GM23338 (cell line): ENCODE measurements around the gene GNA12.

ENCODE experiments used
- CREB1 ChIP-seq: fragments of 250-450 bp; sonication (Bioruptor Pico); IDR thresholded peaks from 2 replicates; pipeline ENCODE4 v1.5.0; 2020; ENCODE audit warnings: low read depth, mild to moderate bottlenecking, moderate library complexity
- EZH2 ChIP-seq: fragments of 200-600 bp; sonication (generic); IDR thresholded peaks from one replicate; pipeline ENCODE4 v1.8.0; 2017; ENCODE audit warnings: antibody characterized with exemption, mild to moderate bottlenecking, low read depth; ENCODE audit not compliant: unreplicated experiment
- JUNB ChIP-seq: IDR thresholded peaks from one replicate; pipeline ENCODE4 v1.6.1; 2016; ENCODE audit warnings: antibody characterized with exemption; ENCODE audit not compliant: unreplicated experiment
- POLR2AphosphoS5 ChIP-seq: IDR thresholded peaks from 2 replicates; pipeline ENCODE4 v1.6.1; 2016; ENCODE audit warnings: antibody characterized with exemption, low read depth
- STAT1 ChIP-seq: IDR thresholded peaks from one replicate; pipeline ENCODE4 v1.6.1; 2016; ENCODE audit warnings: antibody characterized with exemption; ENCODE audit not compliant: unreplicated experiment
- ZNF114 ChIP-seq: fragments of 250-450 bp; sonication (Bioruptor Pico); IDR thresholded peaks from 2 replicates; pipeline ENCODE4 v1.5.0; 2020; ENCODE audit warnings: mild to moderate bottlenecking, moderate library complexity
- TF ChIP-seq, protein P1 (sequence below), 2 experiments: fragments of 200-600 bp in 1 of 2; sonication (generic) in 1 of 2; conservative IDR thresholded peaks; 2 replicates each; pipeline versions ENCODE4 v1.5.1 to v1.6.1; 2016 to 2017; ENCODE audit warnings: antibody characterized with exemption in 2 of 2, low read depth in 2 of 2, mild to moderate bottlenecking in 2 of 2, moderate library complexity in 1 of 2
- TF ChIP-seq, protein P2 (sequence below): IDR thresholded peaks from 2 replicates; pipeline ENCODE4 v1.6.1; 2016; ENCODE audit warnings: antibody characterized with exemption
- TF ChIP-seq, protein P3 (sequence below): fragments of 250-450 bp; sonication (Bioruptor Pico); IDR thresholded peaks from 2 replicates; pipeline ENCODE4 v1.5.0; 2020; ENCODE audit warnings: mild to moderate bottlenecking, moderate library complexity

DNA sequence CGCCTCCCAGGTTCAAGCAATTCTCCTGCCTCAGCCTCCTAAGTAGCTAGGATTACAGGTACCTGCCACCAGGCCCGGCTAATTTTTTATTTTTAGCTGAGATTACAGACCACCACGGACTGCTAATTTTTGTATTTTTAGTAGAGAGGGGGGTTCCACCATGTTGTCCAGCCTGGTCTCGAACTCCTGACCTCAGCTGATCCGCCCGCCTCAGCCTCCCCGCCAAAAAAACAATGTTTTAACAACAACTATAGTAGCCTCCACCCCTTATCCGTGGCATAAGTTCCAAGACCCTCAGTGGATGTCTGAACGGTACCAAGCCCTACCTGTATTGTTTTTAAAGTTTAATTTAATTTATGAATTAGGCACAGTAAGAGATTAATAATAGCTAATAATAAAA is 48.2 kb downstream of the GNA12 start:
- TF ChIP-seq, protein P1, sequence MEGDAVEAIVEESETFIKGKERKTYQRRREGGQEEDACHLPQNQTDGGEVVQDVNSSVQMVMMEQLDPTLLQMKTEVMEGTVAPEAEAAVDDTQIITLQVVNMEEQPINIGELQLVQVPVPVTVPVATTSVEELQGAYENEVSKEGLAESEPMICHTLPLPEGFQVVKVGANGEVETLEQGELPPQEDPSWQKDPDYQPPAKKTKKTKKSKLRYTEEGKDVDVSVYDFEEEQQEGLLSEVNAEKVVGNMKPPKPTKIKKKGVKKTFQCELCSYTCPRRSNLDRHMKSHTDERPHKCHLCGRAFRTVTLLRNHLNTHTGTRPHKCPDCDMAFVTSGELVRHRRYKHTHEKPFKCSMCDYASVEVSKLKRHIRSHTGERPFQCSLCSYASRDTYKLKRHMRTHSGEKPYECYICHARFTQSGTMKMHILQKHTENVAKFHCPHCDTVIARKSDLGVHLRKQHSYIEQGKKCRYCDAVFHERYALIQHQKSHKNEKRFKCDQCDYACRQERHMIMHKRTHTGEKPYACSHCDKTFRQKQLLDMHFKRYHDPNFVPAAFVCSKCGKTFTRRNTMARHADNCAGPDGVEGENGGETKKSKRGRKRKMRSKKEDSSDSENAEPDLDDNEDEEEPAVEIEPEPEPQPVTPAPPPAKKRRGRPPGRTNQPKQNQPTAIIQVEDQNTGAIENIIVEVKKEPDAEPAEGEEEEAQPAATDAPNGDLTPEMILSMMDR (conservative IDR thresholded peaks at IDR 0.05; ENCODE audit: low read depth in 2 of 2): no peak
- TF ChIP-seq, protein P2, sequence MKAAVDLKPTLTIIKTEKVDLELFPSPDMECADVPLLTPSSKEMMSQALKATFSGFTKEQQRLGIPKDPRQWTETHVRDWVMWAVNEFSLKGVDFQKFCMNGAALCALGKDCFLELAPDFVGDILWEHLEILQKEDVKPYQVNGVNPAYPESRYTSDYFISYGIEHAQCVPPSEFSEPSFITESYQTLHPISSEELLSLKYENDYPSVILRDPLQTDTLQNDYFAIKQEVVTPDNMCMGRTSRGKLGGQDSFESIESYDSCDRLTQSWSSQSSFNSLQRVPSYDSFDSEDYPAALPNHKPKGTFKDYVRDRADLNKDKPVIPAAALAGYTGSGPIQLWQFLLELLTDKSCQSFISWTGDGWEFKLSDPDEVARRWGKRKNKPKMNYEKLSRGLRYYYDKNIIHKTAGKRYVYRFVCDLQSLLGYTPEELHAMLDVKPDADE: no peak
- TF ChIP-seq JUNB (no peak), EZH2 (no peak), STAT1 (no peak), POLR2AphosphoS5 (no peak), CREB1 (no peak), ZNF114 (CRISPR knock-in tag) (no peak)
- TF ChIP-seq, protein P3, sequence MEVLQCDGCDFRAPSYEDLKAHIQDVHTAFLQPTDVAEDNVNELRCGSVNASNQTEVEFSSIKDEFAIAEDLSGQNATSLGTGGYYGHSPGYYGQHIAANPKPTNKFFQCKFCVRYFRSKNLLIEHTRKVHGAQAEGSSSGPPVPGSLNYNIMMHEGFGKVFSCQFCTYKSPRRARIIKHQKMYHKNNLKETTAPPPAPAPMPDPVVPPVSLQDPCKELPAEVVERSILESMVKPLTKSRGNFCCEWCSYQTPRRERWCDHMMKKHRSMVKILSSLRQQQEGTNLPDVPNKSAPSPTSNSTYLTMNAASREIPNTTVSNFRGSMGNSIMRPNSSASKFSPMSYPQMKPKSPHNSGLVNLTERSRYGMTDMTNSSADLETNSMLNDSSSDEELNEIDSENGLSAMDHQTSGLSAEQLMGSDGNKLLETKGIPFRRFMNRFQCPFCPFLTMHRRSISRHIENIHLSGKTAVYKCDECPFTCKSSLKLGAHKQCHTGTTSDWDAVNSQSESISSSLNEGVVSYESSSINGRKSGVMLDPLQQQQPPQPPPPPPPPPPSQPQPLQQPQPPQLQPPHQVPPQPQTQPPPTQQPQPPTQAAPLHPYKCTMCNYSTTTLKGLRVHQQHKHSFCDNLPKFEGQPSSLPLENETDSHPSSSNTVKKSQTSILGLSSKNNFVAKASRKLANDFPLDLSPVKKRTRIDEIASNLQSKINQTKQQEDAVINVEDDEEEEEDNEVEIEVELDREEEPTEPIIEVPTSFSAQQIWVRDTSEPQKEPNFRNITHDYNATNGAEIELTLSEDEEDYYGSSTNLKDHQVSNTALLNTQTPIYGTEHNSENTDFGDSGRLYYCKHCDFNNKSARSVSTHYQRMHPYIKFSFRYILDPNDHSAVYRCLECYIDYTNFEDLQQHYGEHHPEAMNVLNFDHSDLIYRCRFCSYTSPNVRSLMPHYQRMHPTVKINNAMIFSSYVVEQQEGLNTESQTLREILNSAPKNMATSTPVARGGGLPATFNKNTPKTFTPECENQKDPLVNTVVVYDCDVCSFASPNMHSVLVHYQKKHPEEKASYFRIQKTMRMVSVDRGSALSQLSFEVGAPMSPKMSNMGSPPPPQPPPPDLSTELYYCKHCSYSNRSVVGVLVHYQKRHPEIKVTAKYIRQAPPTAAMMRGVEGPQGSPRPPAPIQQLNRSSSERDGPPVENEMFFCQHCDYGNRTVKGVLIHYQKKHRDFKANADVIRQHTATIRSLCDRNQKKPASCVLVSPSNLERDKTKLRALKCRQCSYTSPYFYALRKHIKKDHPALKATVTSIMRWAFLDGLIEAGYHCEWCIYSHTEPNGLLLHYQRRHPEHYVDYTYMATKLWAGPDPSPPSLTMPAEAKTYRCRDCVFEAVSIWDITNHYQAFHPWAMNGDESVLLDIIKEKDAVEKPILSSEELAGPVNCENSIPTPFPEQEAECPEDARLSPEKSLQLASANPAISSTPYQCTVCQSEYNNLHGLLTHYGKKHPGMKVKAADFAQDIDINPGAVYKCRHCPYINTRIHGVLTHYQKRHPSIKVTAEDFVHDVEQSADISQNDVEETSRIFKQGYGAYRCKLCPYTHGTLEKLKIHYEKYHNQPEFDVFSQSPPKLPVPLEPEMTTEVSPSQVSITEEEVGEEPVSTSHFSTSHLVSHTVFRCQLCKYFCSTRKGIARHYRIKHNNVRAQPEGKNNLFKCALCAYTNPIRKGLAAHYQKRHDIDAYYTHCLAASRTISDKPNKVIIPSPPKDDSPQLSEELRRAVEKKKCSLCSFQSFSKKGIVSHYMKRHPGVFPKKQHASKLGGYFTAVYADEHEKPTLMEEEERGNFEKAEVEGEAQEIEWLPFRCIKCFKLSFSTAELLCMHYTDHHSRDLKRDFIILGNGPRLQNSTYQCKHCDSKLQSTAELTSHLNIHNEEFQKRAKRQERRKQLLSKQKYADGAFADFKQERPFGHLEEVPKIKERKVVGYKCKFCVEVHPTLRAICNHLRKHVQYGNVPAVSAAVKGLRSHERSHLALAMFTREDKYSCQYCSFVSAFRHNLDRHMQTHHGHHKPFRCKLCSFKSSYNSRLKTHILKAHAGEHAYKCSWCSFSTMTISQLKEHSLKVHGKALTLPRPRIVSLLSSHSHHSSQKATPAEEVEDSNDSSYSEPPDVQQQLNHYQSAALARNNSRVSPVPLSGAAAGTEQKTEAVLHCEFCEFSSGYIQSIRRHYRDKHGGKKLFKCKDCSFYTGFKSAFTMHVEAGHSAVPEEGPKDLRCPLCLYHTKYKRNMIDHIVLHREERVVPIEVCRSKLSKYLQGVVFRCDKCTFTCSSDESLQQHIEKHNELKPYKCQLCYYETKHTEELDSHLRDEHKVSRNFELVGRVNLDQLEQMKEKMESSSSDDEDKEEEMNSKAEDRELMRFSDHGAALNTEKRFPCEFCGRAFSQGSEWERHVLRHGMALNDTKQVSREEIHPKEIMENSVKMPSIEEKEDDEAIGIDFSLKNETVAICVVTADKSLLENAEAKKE: no peak
